ENCODE results near the gene NR3C2. TPM values are rescaled to one million over a fixed set of nuclear protein-coding genes. Genes with fewer than 3 reads are reported as not detected.

Gene NR3C2
- total RNA-seq, 1 donor from 2014 or later, result 0.79 TPM

DNA sequence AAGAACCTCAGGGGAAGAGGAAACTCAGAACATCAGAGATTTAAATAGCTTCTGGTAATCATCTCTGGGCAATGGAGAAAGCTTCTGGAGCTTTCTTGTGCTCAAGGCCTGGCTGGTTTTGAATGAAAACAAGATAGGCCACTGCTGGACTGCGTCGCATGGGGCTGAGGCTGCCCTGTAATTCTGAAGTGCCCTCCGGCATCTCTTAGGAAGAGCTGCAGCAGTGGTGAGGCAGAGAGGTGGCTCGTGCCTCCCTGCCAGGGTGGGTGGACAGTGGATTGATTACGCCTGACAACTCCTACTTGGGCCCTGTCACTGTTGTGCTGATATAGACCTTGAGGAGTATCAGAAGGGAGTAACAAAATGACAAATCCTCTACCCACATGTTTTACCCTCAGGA is 279.7 kb downstream of the NR3C2 start:
- no peaks in the 10 kb centered on the region for H3K27me3 ChIP-seq (ENCODE audit: control insufficient read depth, insufficient read depth, low read length)
- H3K36me3 ChIP-seq (ENCODE audit: control insufficient read depth, insufficient read depth, low read length), result no peaks in the 10 kb centered on the region
- TF ChIP-seq CTCF (IDR thresholded peaks at IDR 0.05; ENCODE audit: insufficient read depth, low read length, severe bottlenecking), result no peak
- H3K4me3 ChIP-seq (ENCODE audit: low read depth, low read length), result no peak overlapping the region
- FAIRE-seq (no peak), DNase-seq (ENCODE audit: low read depth) (no peak)

GRCh38 chr4:148161601-148162000 is 280.6 kb downstream of the NR3C2 start:
- H3K4me3 ChIP-seq (ENCODE audit: low read depth, low read length), result no peak overlapping the region
- no peak for TF ChIP-seq CTCF (IDR thresholded peaks at IDR 0.05; ENCODE audit: insufficient read depth, low read length, severe bottlenecking)
- H3K36me3 ChIP-seq (ENCODE audit: control insufficient read depth, insufficient read depth, low read length), result no peaks in the 10 kb centered on the region
- H3K27me3 ChIP-seq (ENCODE audit: control insufficient read depth, insufficient read depth, low read length), result no peaks in the 10 kb centered on the region
- FAIRE-seq, result no peak
- DNase-seq (ENCODE audit: low read depth), result no peak

DNA sequence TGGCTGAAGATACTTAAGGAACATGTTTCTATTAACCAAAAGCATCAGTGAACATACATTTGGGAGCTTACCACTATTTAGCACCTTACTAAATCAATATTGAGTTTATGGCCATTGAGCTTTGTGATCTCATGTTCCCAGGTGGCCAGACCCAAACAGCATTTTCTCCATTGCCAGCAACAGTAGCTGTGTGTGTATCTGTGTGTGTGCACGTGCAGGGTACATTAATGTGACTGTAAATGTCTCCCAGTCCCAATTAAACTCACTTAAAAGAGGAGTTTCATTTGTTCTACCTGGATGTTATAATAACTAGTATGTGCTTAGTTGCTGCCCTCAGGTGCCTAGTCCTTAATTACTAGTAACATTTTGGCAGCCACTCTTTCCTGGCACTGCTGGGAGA is 282.4 kb downstream of the NR3C2 start:
- no peaks in the 10 kb centered on the region for H3K27me3 ChIP-seq (ENCODE audit: control insufficient read depth, insufficient read depth, low read length)
- H3K4me3 ChIP-seq (ENCODE audit: low read depth, low read length), result no peak overlapping the region
- TF ChIP-seq CTCF (IDR thresholded peaks at IDR 0.05; ENCODE audit: insufficient read depth, low read length, severe bottlenecking), result no peak
- no peak for DNase-seq (ENCODE audit: low read depth)
- H3K36me3 ChIP-seq (ENCODE audit: control insufficient read depth, insufficient read depth, low read length), result no peaks in the 10 kb centered on the region
- FAIRE-seq, result no peak

GRCh38 chr4:148154769-148155168 is 287.4 kb downstream of the NR3C2 start:
- FAIRE-seq (no peak), DNase-seq (ENCODE audit: low read depth) (no peak)
- H3K27me3 ChIP-seq (ENCODE audit: control insufficient read depth, insufficient read depth, low read length), result no peaks in the 10 kb centered on the region
- TF ChIP-seq CTCF (IDR thresholded peaks at IDR 0.05; ENCODE audit: insufficient read depth, low read length, severe bottlenecking), result no peak
- H3K36me3 ChIP-seq (ENCODE audit: control insufficient read depth, insufficient read depth, low read length), result no peaks in the 10 kb centered on the region
- H3K4me3 ChIP-seq (ENCODE audit: low read depth, low read length), result no peak overlapping the region

DNA sequence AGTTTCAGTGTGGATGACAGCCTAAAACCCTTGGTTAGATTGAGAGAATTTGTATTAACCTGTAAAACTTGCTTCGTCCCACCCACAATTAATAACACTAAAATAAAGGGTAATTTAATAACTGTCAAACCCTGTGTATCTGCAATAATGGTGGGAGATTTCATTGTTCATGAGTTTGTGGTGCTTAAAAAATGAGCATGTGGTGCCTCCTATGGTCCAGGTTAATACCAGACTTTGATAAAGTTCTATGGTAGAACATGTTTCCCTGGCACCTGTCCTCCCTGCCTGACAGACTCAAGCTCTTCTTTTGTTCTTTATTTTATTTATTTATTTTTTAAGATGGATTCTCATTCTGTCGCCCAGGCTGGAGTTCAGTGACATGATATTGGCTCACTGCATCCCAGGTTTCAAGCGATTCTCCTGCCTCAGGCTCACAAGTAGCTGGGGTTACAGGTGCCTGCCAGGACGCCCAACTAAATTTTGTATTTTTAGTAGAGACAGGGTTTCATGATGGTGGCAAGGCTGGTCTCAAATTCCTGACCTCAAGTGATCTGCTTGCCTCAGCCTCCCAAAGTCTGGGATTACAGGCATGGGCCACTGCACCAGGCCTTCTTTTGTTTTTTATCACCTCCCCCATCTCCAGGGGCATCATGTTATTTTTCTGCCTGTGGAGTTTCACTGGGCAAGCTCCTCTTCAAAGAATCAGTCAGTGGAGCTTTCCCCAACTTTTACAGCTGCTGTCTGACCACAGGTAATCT is 289.2 kb downstream of the NR3C2 start:
- DNase-seq (ENCODE audit: low read depth) (no peak), FAIRE-seq (no peak)
- Histone ChIP-seq H3K4me3 (ENCODE audit: low read depth, low read length) (no peak overlapping the region), H3K36me3 (ENCODE audit: control insufficient read depth, insufficient read depth, low read length) (no peaks in the 10 kb centered on the region), H3K27me3 (ENCODE audit: control insufficient read depth, insufficient read depth, low read length) (no peaks in the 10 kb centered on the region)
- TF ChIP-seq CTCF (IDR thresholded peaks at IDR 0.05; ENCODE audit: insufficient read depth, low read length, severe bottlenecking), result no peak

DNA sequence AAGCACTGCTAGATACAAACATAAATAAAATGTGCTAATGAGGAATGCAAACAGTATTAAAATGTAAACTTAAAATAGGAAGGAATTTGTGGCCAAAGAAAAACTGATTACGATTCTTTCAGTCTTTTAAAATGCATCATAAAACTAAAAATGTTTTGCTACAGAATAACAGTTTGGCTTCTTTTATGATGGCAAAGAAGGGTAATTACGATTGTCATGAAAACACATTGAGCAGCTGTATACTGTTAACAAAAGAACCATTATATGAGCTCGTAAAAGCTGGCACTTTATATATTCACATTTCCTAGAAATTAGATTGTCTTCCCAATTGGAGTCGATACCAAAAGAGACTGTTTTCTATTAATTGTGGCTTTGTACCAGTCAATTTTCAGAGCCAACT is 290.4 kb downstream of the NR3C2 start:
- Histone ChIP-seq H3K4me3 (ENCODE audit: low read depth, low read length) (no peak overlapping the region), H3K36me3 (ENCODE audit: control insufficient read depth, insufficient read depth, low read length) (no peaks in the 10 kb centered on the region), H3K27me3 (ENCODE audit: control insufficient read depth, insufficient read depth, low read length) (no peaks in the 10 kb centered on the region)
- DNase-seq (ENCODE audit: low read depth) (no peak), FAIRE-seq (no peak)
- TF ChIP-seq CTCF (IDR thresholded peaks at IDR 0.05; ENCODE audit: insufficient read depth, low read length, severe bottlenecking), result no peak
